SK-N-MC (cell line): Measurements from ENCODE around the gene PRR5L.
"Not testable (repeated sequence)": the region's sequence is repeated elsewhere in the genome, so short reads cannot be mapped to it uniquely, and the experiment has no call there.

Experiments used
- DNase-seq: peaks from one replicate; pipeline ENCODE4 v3.0.0-alpha.2; 2011; ENCODE audit warnings: low read depth, low spot score
- H3K27ac ChIP-seq: fragments of 200-600 bp; sonication (generic); 2 replicates; pipeline ENCODE4 v1.5.1; 2016; ENCODE audit warnings: mixed run types
- H3K36me3 ChIP-seq: fragments of 200-600 bp; sonication (generic); 2 replicates; pipeline ENCODE4 v1.6.1; 2017; ENCODE audit warnings: antibody characterized with exemption, low read length, mixed read lengths; ENCODE audit not compliant: insufficient read depth
- H3K4me3 ChIP-seq: fragments of 200-600 bp; sonication (generic); 2 replicates; pipeline ENCODE4 v1.5.1; 2016
- H3K9ac ChIP-seq: fragments of 200-600 bp; sonication (generic); 2 replicates; pipeline ENCODE4 v1.8.0; 2017; ENCODE audit warnings: mixed run types, mixed read lengths; ENCODE audit not compliant: insufficient read length
- H3K9me3 ChIP-seq: fragments of 200-600 bp; sonication (generic); 2 replicates; pipeline ENCODE4 v1.6.1; 2017; ENCODE audit warnings: low read depth, mild to moderate bottlenecking, antibody characterized with exemption, low read length, moderate library complexity, mixed read lengths
- EZH2 ChIP-seq: fragments of 200-600 bp; sonication (generic); IDR thresholded peaks from one replicate; pipeline ENCODE4 v1.6.1; 2017; ENCODE audit warnings: antibody characterized with exemption
- FOXP2 ChIP-seq: optimal IDR thresholded peaks from 2 replicates; pipeline ENCODE3; 2011; ENCODE audit warnings: mild to moderate bottlenecking, moderate library complexity; ENCODE audit not compliant: insufficient read depth; ENCODE audit errors: extremely low read length, control extremely low read depth
- POLR2AphosphoS5 ChIP-seq: IDR thresholded peaks from 2 replicates; pipeline ENCODE4 v1.6.1; 2012; ENCODE audit warnings: mild to moderate bottlenecking, low read depth, low read length, borderline replicate concordance

Gene PRR5L

GRCh38 chr11:36469881-36470802 lies 174.1 kb downstream of the PRR5L start:
- Histone ChIP-seq H3K27ac (no peak overlapping the region), H3K9ac (no peak overlapping the region), H3K36me3 (no peaks in the 10 kb centered on the region), H3K9me3 (no peaks in the 10 kb centered on the region), H3K4me3 (no peak overlapping the region)
- DNase-seq = no peak
- TF ChIP-seq FOXP2 (no peak), EZH2 (no peak), POLR2AphosphoS5 (no peak)

DNA sequence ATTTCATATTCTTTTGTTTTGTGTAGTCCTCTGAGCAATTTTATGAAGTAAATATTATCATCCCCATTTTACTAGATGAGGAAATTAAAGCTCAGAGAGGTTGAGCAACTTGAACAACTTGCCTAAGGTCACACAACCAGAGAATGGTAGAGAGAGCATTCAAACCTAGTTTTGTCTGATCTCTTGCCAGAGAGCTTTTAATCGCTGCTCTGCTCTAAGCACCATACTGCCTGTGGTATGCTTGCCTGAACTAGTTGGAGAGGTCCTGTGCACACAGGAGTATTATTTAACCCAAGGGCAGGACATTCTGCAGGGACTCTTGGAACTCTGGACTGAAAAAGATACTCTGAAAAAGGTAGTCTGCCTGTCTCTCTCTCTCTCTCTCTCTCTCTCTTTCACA lies 175.5 kb downstream of the PRR5L start:
- H3K4me3 ChIP-seq = no peak overlapping the region
- no peak overlapping the region for H3K27ac ChIP-seq
- no peak for TF ChIP-seq POLR2AphosphoS5
- no peak for TF ChIP-seq EZH2
- TF ChIP-seq FOXP2 = no peak
- no peak for DNase-seq
- no peaks in the 10 kb centered on the region for H3K9me3 ChIP-seq
- no peak overlapping the region for H3K9ac ChIP-seq
- 0 out of 2 replicates have a peak, but pooled peaks cover 2% of the 10 kb centered on the region for H3K36me3 ChIP-seq

- DNase-seq = no peak
These were observed 179.1 kb downstream of the PRR5L start for GRCh38 chr11:36475192-36475591.

GRCh38 chr11:36478700-36479329 lies 182.7 kb downstream of the PRR5L start:
- Histone ChIP-seq H3K9me3 (no peaks in the 10 kb centered on the region), H3K36me3 (peaks cover 4% of the 10 kb centered on the region; the same call in 1 of the 2 replicates), H3K9ac (no peak overlapping the region), H3K27ac (no peak overlapping the region), H3K4me3 (no peak overlapping the region)
- peak; percentile 24 for DNase-seq
- TF ChIP-seq FOXP2 (no peak), POLR2AphosphoS5 (no peak), EZH2 (no peak)

More at GRCh38 chr11:36475192-36475591, 179.1 kb downstream of the PRR5L start:
- TF ChIP-seq EZH2 (no peak), FOXP2 (no peak), POLR2AphosphoS5 (no peak)
- Histone ChIP-seq H3K27ac (no peak overlapping the region), H3K4me3 (no peak overlapping the region), H3K9ac (no peak overlapping the region), H3K9me3 (no peaks in the 10 kb centered on the region), H3K36me3 (0 out of 2 replicates have a peak, but pooled peaks cover 2% of the 10 kb centered on the region)

- Histone ChIP-seq H3K36me3 (peaks cover 9% of the 10 kb centered on the region; the same call in 1 of the 2 replicates), H3K27ac (no peak overlapping the region), H3K4me3 (no peak overlapping the region), H3K9me3 (no peaks in the 10 kb centered on the region), H3K9ac (no peak overlapping the region)
- DNase-seq = no peak
- TF ChIP-seq POLR2AphosphoS5 = no peak
- no peak for TF ChIP-seq EZH2
- TF ChIP-seq FOXP2 = no peak
These were observed 184.7 kb downstream of the PRR5L start for GRCh38 chr11:36480833-36481232.

GRCh38 chr11:36483042-36483441 lies 187.0 kb downstream of the PRR5L start:
- not testable (repeated sequence) for H3K27ac ChIP-seq, DNase-seq, H3K9me3 ChIP-seq, H3K4me3 ChIP-seq, H3K9ac ChIP-seq
- H3K36me3 ChIP-seq = peaks cover 13% of the 10 kb centered on the region

- Histone ChIP-seq H3K27ac (no peak overlapping the region), H3K9ac (no peak overlapping the region), H3K36me3 (peaks cover 32% of the 10 kb centered on the region), H3K4me3 (no peak overlapping the region), H3K9me3 (no peaks in the 10 kb centered on the region)
- TF ChIP-seq EZH2 = no peak
- TF ChIP-seq POLR2AphosphoS5 = no peak
- no peak for TF ChIP-seq FOXP2
- DNase-seq = no peak
These were observed 189.4 kb downstream of the PRR5L start for GRCh38 chr11:36485298-36486002.

DNA sequence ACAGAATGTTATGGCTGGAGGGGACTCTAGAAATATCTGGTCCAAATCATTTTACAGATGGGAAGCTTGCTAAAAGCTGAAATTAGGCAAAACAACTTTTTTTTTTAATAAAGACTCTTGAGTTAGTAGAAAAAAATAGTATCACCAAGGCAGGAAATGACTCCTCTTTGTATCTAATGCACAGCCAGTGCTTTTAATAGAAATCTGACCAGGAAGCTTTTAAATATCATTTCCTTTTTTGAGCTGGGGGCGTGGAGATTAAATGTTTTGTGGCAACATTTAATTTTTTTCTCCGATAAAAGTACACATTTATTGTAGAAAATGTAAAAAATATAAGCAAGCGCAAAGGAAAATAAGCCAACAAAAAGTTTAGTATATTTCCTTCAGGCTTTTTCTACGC lies 191.5 kb downstream of the PRR5L start:
- Histone ChIP-seq H3K36me3 (peaks cover 52% of the 10 kb centered on the region), H3K9ac (peak overlapping the region; percentile 20), H3K27ac (peak overlapping the region; percentile 84), H3K4me3 (peak overlapping the region; percentile 54), H3K9me3 (no peaks in the 10 kb centered on the region)
- DNase-seq = peak; percentile 30
- TF ChIP-seq EZH2 (no peak), FOXP2 (no peak), POLR2AphosphoS5 (no peak)
